Myocyte (in vitro differentiated cells): Measurements from ENCODE around the gene ZNF628. TPM values are rescaled to one million over a fixed set of nuclear protein-coding genes. Genes with fewer than 3 reads are reported as not detected.
"Not testable (repeated sequence)": the region's sequence is repeated elsewhere in the genome, so short reads cannot be mapped to it uniquely, and the experiment has no call there.

Experiments used
- DNase-seq: peaks from one replicate; pipeline ENCODE4 v3.0.0-alpha.2; 2012; ENCODE audit warnings: low read depth
- polyA plus RNA-seq: library from polyadenylated mRNA; unstranded; fragments of >200 nt; gene quantifications from one replicate; pipeline ENCODE4 v1.2.1, GENCODE V29; 2012; ENCODE audit warnings: missing spikeins
- total RNA-seq: library from RNA; depleted of rRNA; stranded (reverse); fragments of >200 nt; gene quantifications from 2 replicates; pipeline ENCODE4 v1.2.3, GENCODE V29; 2014

The ZNF628 gene
- 7.1 and 12.3 TPM in 2 replicates for total RNA-seq
- 7.1 TPM for polyA plus RNA-seq

DNA sequence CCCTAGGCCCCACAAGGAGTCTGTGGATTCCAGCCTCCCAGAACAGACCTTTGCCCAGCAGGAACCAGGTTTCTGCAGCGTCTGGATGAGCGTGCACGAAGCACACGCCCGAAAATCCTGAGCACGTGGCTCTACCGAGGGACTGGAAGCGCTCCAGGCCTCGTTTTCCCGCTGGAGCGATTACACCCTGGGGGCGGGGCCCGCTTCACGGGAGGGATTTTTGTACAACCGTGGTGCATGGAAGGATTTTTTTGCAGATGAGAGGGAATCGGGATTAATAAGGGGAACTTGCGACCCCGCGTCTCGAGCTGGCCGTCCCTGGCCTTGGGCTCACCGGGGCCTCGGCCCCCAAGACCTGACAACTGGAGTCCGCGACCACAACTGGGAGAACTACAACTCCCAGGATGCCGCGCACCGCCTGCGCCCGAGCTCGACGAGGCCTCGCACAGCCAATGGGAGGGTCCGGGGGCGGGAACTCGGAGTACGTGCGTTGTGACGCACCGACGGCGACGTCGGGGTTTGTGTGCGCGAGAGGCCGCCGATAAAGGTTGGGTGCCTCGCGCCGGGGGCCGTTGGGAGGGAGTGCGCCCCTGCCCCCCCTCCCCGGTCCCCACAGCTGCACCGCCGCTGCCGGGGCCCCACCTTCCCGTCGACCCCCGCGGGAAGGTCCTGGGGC lies at the start of gene ZNF628:
Gene ZNF628, plus strand, starts transcription at position 518 of the 676 bp plus-strand sequence. CDS start 3,294 bp downstream, outside the sequence.
- DNase-seq = peak; percentile 99

DNA sequence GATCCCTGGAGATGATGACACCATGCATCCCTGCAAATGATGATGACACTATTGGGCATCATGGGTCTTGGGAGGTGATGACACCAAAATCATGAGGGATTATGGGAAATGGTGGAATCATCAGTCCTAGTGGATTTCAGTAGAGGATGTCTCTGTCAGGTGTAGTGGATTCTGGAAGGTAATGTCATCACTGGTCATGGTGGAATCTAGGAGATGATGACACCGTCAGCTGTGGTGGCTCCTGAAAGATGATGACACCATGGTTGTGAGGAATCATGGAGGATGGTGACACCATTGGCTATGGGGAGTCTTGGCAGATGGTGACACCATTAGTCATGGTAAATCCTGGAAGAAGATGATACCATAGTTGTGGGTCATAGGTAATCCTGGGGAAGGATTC lies 45.2 kb upstream of the ZNF628 start:
- DNase-seq = no peak

DNA sequence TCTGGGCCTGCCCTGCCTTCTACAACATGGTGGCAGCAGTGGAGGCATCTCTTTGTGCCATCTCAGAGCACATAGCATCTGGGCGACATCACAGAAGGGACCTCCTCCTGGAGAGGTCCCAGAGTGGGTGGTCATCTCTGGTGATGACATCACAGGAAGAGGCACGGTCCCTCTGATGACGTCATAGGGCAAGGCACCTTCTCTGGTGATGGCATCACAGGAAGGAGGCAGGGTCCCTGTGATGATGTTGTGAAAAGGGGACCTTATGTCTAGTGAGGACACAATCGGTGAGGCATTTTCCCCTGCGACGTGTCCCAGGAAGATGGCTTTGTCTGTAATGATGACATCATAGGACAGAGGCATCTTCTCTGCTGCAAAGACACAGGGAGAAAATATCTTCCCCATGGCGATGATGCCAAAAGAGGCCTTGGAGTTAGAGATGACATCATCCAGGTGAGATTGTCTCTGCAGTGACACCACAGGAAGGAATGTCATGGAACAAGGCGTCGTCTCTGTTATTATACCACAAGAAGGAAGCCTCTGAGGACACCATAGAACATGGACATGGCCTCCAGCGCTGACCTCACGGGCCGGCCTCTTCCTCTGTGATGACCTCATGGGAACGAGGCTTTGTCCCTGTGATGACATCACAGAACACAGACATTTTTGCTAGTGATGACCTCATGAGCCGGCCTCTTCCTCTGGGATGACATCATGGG lies 44.0 kb upstream of the ZNF628 start:
- DNase-seq = no peak

DNA sequence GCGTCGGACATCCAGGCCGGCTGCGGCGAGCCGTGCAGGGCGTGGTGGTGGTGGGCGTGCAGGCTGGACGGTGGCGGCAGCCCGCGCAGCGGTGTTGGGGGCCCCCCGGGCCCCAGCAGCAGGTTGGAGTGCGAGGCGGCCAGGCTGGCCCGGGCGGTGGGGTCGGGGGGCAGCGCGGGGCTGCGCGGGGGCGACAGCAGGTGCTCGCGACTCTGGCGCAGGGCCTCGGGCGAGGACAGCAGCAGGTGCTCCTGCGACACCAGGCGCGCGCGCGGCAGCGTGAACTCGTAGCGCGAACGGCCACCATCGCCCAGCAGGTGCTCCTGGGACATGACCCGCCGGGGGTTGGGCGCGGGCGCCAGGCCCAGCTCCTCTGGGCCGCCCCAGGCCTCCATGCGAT lies 43.1 kb upstream of the ZNF628 start:
- no peak for DNase-seq

DNA sequence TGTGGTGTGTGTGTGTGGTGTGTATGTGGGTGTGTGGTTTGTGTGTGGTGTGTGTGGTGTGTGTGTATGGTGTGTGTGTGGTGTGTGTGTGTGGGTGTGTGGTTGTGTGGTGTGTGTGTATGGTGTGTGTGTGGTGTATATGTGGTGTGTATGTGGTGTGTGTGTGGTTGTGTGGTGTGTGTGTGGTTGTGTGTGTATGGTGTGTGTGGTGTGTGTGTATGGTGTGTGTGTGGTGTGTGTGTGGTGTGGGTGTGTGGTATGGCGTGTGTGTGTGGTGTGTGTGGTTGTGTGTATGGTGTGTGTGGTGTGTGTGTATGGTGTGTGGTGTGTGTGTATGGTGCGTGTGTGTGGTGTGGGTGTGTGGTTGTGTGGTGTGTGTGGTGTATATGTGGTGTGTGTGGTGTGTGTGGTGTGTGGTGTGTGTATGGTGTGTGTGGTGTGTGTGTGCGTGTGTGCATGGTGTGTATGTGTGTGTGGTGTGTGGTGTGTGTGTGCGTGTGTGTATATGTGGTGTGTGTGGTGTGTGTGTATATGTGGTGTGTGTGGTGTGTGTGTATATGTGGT lies 42.0 kb upstream of the ZNF628 start:
- DNase-seq = no peak

DNA sequence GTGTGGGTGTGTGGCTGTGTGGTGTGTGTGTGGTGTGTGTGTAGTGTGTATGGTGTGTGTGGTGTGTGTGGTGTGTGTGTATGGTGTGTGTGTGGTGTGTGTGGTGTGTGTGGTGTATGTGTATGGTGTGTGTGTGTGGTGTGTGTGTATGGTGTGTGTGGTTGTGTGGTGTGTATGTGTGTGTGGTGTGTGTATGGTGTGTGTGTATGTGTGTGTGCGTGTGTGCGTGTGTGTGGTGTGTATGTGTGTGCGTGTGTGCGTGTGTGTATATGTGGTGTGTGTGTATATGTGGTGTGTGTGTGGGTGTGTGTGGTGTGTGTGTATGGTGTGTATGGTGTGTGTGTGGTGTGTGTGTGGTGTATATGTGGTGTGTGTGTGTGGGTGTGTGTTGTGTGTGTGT lies 41.4 kb upstream of the ZNF628 start:
- DNase-seq = no peak

DNA sequence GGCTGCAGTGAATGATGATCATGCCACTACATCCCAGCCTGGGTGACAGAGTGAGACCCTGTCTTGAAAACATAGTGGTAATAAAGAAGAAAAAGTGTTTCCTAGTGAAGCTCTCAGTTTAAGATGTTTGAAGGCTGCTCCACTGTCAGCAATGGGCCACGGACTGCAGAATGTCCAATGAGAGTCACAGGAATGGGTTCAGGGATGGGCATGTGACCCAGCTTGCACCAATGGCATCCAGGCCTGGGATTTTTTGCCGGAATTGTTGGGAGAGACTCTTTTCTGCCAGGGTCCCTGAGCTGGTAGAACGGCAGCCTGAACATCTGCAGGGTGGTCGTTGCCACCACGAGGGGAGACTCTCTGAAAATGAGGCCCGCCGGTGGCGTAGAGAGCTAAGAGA lies 39.6 kb upstream of the ZNF628 start:
- no peak for DNase-seq

DNA sequence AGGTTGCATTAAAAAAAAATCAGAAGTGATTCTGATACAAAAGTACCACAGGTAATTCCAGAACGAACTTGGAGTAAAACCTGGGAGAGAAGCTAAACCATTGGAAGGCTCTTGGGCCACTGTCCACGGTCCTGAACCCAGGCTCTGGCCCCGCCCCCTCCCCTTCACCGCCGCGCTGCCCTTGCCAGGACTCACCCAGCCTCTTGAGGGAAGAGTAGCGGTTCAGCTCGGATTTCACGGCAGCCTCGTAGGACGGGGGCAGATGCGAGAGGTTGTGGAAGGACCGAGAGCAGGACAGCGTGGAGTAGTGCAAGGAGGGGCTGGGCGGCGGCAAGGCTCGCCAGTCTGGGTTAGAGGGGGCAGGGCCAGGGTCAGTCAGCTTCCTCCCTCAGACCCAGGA lies 39.0 kb upstream of the ZNF628 start:
- DNase-seq = peak; percentile 83

DNA sequence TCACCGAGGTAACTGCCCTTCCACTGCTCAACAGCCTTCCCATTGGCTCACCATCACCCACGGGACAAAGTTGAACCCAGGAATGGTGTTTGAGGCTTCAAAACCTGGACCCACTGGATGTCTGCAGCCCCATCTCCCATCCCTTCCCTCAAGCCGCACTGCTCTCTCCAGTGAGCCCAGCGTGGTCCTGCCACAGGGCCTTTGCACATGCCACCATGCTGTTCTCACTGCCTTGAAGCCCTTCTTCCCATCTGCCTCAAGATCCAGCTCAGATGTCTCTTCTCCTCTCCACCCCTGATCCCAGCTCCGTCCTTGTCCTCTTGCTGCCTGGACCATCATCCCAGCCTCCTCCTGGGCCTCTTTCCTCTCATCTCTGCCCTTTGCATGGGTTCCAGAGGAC lies 37.4 kb upstream of the ZNF628 start:
- no peak for DNase-seq

DNA sequence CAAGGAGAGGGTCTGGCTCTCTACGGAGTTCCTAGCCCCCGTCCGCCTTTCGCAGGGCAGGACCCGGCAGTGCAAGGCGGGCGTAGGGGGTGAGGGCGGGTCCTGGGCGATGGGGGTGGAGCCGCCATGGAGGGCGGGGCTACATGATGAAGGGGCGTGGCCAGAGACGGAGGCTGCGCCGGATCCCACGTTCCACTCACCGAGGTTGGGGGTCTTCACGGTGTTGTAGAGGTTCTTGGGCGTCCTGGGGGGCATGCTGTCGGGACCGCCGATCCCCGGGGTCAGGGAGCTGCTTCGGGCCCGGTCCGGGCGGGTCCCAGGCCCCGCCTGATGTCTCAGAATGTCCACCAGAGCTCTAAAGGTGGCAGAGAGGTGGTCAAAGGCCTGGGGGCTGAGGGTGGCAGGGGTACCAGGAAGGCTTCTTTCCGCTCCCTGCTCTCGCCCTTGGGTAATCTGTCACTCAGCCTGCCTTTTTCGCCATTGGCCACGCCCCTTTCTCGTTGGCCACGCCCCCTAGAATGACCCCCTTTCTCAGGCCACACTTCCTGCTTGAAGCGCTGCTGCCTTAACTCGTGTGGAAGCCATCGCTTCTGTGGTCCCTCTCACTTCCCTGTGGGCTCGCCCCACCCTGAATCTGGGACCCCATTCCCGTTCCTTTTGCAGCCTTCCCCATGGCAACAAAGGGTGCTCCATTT lies 35.9 kb upstream of the ZNF628 start:
- DNase-seq = no peak

DNA sequence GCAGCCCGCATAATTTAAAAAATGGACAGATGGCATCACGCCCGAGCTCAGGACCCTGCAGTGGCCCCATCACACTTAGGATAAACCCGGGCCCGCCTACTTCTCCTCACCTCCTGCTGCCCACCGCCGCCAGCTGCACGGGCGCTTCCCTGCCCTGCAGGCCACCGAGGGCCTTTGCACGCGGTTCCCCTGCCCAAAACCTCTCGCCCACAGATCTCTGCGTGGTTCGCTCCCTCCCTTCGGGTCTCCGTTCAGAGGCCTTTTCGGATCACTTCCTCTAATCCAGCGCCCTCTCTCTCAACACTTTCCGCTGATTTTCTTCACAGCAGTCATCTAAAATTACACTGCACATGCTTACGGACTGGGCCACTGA lies 35.1 kb upstream of the ZNF628 start:
- no peak for DNase-seq

DNA sequence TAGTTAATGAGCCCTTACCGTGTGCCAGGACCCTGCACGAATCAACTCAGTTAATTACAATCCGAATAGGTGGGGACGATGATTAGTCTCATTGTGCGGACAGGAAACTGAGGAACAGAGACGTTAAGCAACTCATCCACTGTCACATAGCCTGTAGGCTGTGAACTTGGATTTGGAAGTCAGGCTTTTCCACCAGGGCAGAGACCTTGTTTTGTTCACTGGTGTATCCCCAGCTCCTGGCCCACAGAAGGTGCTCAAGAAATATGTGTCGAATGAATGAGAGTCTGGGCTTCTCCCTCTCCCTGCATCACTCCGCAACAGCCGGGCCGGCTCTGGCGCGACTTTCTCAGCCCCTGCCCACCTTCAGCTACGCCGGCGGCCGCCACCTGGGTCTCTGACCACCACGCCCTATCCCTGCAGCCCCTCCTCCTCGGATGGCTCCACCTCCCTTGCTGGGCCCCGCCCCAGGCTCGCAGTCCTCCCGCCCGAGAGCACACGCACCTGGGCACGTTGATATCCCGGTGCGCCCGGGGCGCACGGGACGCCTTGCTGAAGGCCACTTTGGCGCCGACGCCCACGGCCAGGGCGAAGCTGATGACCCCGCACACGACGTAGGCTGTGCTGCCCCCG lies 34.6 kb upstream of the ZNF628 start:
- DNase-seq = no peak

DNA sequence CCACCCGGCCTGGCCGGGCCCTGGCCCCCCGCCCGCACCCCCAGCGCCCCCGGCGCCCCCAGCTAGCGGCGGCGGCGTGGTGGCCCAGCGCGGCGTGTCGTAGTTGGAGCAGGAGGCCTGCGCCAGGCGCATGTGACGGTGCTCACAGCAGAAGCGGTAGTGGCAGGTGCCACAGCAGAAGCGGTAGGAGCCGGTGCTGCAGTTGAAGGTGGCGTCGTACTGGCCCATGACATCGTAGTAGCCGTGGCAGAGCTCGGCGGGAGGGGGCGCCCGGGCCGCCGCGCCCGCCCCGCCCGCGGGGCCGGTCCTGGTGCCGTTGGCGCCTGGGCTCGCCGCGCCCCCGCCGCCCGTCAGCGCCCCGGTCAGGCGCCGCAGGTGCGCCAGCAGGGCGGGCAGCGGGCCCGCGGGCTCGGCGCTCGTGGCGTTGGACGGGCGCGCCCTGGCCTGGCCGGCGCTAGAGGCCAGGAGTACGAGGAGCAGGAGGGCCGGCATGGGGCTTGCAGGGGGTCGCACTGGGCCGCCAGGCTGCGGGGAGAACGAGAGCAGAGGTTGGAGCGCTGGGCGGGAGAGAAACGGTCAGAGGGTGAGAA lies 34.0 kb upstream of the ZNF628 start:
- DNase-seq = no peak

DNA sequence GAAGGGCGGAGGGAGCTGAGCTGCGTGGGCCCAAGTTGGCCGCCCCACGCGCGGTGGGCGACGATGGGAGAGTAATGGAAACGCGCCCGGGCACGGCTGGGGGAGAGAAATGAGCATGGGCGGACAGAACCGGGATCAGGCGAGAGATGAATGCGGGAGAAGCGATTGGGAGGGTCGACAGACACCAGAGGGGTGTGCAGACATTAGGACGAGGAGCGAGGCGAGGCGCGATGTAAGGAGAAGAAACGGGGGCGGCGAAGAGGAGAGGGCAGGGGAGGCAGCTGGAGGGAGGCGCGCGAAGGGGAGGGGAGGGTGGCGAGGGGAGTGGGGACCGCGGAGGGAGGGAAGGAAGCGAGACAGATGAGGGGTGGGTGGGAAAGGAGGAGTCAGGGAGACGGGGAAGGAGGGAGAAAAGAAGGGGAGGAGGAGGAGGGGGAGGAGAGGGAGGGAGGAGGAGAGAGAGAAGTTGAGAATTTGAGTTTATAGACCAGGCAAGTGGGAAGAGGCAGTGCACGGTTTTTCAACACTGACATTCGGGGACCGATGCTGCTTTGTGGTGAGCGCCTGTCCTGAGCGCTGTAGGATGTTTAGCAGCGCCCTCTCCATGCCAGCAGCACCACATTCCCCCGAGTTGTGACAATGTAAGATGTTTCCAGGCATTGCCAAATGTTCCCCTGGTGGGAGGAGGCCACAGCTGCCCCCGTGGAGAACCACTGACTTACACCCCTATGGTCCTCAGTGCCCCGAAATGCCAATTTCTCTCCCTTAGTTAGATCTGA lies 33.2 kb upstream of the ZNF628 start, which contains the start of gene SHISA7:
Gene SHISA7, minus strand, starts transcription at position 256 of the 779 bp plus-strand sequence. CDS start 437 bp downstream, outside the sequence.
- no peak for DNase-seq

DNA sequence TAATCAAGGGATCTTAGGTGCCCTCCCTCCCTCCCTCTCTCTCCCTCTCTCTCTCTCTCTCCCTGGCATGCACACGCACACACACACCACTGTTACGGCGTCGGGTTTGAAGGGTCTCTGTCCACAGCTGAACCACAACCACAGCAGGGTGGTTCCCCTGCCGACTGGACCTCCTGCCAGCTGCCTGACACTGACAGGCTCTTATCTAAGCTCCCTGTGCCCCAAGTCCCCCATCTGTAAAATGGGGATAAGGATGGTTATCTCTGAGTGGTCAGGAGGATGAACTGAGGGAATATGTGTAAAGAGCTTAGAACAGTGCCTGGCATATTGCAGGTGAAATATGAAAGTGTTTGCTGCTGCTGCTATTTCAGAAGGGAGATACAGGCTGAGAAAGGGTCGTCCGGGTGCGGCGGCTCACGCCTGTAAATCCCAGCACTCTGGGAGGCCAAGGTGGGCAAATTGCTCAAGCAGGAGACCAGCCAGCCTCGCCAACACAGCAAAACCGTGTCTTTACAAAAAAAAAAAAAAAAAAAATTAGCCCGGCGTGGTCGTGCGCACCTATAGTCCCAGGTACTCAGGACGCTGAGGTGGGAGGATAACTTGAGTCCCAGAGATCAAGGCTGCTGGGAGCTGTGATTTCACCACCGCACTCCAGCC lies 32.5 kb upstream of the ZNF628 start:
- DNase-seq = no peak

DNA sequence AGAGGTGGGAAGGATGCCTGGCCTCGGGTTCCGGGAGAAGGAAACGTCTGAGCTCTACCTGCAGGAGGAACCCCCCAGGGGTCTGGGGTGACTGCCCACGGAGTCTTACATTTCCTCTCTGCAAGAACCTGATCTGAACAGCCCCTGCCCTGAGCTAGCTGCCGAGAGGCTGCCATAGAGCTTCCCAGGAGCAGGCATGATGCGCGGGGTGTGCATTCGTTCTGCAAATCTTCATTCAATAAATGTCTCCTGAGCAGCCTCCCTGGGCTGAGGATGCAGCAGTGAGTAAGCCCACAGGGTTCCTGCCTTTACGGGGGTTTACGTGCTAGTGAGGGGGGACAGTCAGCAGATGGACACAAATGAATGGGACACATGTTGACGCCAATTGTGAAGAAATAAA lies 31.8 kb upstream of the ZNF628 start:
- no peak for DNase-seq

DNA sequence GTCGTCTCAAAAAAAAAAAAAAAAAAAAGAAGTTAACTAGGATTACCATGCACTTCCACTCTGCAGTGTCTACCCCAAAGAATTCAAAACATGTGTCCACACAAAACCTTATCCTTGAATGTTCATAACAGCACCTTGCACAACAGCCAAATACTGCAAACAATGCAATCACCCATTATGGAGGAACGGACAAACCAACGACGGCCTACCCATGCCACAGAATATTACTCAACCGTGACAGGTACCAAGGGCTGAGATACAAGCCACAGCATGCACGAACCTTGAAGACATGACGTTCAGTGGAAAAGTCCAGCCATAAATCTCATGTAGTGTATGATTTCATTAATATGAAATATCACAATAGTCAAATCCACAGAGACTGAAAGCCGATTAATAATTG lies 30.4 kb upstream of the ZNF628 start:
- DNase-seq = no peak

DNA sequence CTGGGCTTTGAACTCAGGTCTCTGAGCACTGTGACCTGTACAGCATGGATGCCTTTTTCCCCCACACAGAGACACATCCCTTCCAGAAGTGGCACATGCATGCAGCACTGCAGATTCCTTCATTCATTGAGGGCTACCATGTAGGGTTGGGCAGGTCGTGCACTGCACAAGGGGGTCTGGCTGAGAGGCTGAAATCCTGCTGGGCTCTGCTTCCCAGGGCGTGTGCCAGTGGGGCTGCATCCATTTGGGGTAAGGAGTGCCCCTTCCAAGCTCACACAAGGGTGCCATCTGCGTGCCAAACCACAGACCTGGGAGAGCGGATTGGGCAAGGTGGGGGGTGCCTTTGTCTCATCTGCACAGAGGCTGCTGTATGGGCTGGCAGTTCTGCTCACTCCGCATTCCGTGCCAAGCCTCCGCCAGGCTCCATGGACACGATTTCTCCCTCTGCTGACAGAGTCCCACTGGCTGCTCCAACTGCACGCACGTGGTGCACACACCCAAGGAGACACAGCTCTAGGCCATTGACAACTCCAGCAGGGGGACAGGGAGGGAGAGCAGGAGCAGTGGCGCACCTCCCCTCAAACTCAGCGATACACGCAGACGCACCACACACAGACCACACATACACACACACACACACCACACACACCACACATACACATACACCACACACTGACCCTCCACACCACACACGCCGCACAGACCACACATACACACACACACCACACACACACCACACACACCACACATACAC lies 28.8 kb upstream of the ZNF628 start:
- DNase-seq = peak; percentile 54

DNA sequence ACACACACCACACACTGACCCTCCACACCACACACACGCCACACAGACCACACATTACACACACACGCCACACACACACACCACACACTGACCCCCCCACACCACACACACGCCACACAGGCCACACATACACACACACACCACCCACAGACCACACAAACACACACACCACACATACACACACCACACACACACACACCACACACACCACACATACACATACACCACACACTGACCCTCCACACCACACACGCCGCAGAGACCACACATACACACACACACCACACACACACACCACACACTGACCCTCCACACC lies 28.3 kb upstream of the ZNF628 start:
- DNase-seq = not testable (repeated sequence)
